ENCODE measurements around the gene RPL3.

RPL3 gene

DNA sequence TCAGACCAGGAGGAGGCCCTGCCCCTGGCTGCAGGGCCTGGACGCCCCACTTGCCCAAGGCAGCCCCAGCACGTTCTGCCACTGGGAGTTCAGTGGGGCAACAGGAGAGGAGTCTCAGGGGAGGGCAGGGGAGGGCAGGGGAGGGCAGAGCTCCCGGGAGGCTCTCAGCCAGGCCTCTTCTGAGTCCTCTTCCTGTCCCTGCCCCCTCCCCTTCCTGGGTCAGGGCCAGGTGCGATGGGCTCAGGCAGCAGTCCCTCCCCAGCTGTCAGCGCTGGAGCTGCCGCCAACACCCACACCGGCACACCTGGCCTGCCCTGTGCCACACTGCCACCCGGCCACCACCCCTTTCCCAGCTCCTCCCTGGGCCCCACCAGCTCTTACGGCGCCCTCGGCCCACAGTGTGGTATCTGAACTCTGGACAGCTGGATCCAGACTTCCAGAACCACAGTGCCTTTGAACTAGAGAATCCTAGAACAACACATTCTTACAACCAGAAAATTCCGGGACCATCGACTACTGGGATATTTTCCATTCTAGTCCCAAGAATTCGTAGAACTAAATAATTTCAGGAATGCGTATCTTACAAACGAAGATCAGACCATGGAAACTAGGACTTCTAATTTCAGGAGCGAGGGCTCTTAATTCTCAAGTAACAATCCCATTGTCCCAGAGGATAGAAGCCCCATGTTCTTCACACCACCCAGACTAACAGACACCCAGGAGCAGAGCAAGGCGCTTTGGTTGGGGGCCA, 21.8 kb downstream of the RPL3 start:
- DNase-seq, result no peak

- DNase-seq, result no peak
Measured at GRCh38 chr22:39296981-39297489, 22.4 kb downstream of the RPL3 start.

- no peak for DNase-seq
Measured at GRCh38 chr22:39296535-39296934, 22.9 kb downstream of the RPL3 start.

DNA sequence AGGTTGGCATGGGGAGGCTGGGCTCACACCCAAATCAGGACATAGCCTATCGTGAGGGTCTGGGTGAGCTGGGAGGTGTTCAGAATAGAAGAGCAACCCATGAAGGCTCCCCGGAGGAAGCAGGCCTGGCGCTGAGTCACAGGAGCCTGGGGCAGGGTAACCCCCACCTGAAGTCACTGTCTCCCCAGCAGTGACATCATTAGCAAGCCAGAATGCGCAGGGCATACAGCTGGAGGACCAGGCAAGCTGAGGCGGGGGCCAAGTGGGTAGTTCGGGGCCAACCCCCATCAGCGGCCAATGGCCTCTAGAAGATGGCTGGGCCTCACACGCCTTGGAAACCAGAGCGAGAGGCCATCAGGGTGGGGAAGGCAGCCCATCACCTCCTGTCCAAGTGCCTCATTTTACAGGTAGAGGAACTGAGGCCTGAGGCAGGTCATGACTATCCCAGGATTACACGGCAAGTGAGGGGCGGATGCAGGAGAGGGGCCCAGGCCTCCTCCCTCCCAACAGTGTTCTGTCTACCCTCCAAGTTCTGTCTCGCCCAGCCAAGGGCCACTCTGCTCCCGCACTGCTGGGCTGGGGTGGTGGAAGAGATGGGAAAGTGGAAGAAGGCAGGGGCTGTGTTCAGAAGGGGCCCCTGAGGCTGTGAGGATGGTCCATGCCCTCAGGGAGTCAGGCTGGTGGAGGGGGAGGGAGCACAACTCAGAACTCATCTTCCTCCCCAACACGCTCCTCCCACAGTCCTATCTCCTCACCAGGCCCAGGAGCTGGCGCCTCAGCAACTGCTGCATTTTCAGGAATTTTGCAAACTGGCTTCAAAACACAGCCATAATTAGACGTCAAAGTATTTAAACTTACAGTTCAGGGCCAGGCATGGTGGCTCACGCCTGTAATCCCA, 24.6 kb downstream of the RPL3 start:
- DNase-seq, result no peak

DNA sequence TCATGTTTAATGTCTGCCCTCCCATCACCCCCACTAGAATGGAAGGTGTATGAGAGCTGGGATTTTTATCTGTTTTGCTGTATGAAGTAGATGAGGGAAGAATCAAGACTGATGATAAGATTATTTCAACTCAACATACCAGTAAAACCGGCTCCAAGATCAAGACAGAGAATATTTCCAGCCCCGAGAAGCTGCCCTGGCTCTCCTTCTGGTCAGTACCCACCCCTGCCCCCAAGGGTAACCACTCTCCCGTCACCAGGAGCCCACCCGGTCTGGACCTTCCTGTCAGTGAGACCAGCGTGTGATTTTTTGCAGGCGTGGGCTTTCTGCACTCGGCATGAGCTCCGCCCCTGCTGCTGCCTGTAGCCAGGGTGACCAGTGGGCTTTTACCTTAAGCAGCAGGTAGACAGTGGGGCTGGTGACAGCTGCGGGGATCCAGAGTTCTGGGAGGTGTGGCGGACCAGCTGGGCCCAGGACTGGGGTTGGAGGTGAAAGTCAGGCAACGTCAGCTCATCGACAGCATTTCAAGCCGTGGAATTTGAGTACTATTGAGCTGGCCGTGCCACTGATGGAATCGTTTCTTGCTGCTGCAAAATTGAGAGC, 25.6 kb downstream of the RPL3 start:
- no peak for DNase-seq

- no peak for DNase-seq
Measured at GRCh38 chr22:39292561-39293074, 26.8 kb downstream of the RPL3 start.

GRCh38 chr22:39292031-39292462, 27.4 kb downstream of the RPL3 start:
- DNase-seq, result no peak

DNA sequence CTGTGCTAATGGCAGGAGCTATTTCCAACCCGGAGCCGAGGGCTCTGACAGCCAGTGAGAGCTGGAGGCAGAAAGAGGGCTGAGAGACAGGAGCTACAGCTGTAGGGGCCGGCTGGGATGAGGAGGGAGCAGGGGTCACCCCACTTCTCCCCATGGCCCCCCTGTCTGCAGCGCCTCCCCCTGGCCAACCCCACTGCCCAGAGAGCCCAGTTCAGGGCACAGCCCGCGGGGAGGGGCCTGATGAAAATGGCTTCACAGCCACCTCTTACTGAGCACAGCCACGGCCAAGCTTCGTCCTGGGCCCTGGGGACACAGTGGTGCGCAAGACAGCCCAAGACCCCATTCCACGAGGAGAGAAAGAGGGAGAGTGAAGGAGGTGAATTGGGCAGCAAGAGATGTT, 27.9 kb downstream of the RPL3 start:
- DNase-seq, result no peak

GRCh38 chr22:39290724-39291161, 28.7 kb downstream of the RPL3 start:
- no peak for DNase-seq

GRCh38 chr22:39289975-39290720, 29.3 kb downstream of the RPL3 start:
- DNase-seq, result no peak

- DNase-seq, result no peak
Measured at GRCh38 chr22:39289533-39289932, 29.9 kb downstream of the RPL3 start.

GRCh38 chr22:39288135-39288898, 31.1 kb downstream of the RPL3 start:
- no peak for DNase-seq

DNA sequence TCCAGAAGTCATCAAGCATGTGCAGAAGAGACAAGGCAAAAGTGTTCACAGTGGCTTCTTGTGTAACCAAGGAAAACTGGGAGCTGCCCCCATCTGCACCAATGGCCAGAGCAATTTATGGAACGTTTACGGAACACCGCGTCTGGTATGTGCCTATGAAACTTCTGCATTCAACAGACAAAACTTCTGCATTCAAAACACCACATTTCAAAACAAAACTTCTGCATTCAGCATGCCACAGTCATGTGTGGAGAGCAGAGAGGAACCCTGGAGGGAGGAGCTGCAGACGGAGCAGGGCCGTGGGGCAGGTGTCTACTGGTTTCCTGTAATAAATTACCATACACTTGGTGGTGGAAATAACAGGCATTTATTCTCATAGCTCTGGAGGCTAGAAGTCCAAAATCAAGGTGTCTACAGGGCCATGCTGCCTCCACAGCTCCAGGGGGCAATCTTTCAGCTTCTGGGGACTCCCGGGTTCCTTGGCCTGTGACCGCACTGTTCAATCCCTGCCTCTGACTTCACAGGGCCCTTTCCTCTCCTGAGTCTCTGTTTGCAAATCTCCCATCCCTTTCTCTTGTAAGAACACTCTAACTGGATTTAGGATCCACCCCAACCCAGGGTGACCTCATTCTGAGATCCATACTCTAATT, 32.2 kb downstream of the RPL3 start:
- DNase-seq, result no peak

GRCh38 chr22:39284983-39285382, 34.4 kb downstream of the RPL3 start:
- no peak for DNase-seq

DNA sequence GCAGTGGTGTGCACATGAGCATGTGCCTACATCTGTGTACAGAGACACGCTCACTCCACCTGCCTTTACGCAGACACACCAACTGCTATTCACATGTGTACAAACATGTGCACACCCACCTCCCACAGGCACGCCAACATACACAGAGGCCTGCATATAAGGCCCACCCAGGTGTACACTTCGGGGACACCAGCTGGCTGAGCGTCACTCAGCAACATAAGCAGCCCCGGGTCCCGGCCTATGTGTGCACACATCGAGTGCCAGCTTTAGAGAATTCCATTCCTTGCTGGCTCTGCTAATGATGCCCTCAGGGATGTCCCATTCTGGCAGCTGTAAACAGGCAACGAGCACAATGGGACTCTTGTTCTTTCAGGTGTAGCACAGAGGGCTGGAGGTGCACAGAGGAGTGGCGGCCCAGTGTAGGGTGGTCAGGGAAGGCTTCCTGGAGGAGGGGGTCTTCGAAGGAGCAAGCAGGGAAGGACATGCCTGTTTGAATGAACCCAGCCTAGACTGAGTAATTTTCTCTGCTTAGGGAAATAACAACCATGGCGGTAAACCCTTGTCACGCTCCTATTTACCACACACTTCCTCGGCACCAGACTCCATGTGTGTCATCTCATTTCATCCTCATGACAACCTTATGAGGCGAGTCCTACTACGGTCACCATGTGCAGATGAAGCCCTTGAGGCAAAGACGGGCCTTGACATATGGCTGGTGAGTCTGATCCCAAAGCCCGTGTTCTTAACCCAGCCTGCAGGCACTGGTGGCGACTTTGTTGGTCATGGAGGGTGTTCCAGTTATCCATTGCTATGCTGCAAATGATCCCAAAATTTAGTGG, 35.1 kb downstream of the RPL3 start:
- no peak for DNase-seq

- no peak for DNase-seq
Measured at GRCh38 chr22:39283322-39284141, 35.9 kb downstream of the RPL3 start.

GRCh38 chr22:39282645-39283321, 36.6 kb downstream of the RPL3 start:
- DNase-seq, result no peak

GRCh38 chr22:39281126-39281525, 38.3 kb downstream of the RPL3 start:
- no peak for DNase-seq

DNA sequence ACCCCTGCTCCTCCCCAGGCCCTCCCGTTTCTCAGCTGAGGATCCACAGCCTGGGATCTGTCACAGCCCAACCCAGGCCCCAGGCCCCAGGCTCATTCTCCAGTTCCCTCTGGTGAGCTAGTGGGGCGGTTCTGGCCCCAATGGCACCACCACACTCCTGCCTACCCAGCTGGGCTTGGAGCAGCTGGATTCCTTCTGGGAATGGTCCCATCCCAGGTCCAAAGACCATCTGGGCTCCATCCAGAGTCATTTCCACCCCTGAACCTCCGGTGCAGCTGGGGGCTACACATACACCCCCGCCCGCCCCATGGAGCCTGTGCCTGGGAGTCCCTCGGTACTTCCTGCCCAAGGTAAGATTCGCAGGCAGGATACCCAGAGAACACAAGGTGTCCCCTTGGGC, 39.2 kb downstream of the RPL3 start:
- DNase-seq, result no peak

Measured in activated CD4-positive, CD25-positive, alpha-beta regulatory T cell (primary cell).